PFSK-1 (cell line): ENCODE results near the gene SERPINI1.

Experiments
- FOXP2 ChIP-seq: optimal IDR thresholded peaks from 2 replicates; pipeline ENCODE3; 2011; ENCODE audit warnings: borderline replicate concordance, control low read depth, inconsistent platforms; ENCODE audit not compliant: insufficient read depth; ENCODE audit errors: extremely low read length, extremely low read depth
- POLR2AphosphoS5 ChIP-seq: IDR thresholded peaks from 2 replicates; pipeline ENCODE4 v1.6.1; 2012; ENCODE audit warnings: low read depth, mild to moderate bottlenecking, control low read depth, low read length, moderate library complexity
- REST ChIP-seq, 2 experiments: IDR thresholded peaks; 2 replicates each; pipeline versions ENCODE4 v1.6.1 to v1.8.0; 2011 to 2012; ENCODE audit warnings: low read depth in 2 of 2, low read length in 2 of 2, control low read depth in 1 of 2, inconsistent platforms in 1 of 2, mild to moderate bottlenecking in 1 of 2, moderate library complexity in 1 of 2; ENCODE audit not compliant: insufficient read depth in 1 of 2
- SIN3A ChIP-seq: IDR thresholded peaks from 2 replicates; pipeline ENCODE4 v1.6.1; 2012; ENCODE audit warnings: mild to moderate bottlenecking, low read length, moderate library complexity, borderline replicate concordance; ENCODE audit not compliant: insufficient read depth
- TAF1 ChIP-seq: IDR thresholded peaks from 2 replicates; pipeline ENCODE4 v1.6.1; 2012; ENCODE audit warnings: low read length, control low read depth, borderline replicate concordance; ENCODE audit not compliant: insufficient read depth

The SERPINI1 gene

GRCh38 chr3:167700926-167701325, 34.6 kb upstream of the SERPINI1 start:
- TF ChIP-seq REST (IDR thresholded peaks at IDR 0.05; ENCODE audit: insufficient read depth in 1 of 2, low read depth in 2 of 2, low read length in 2 of 2) = no peak
- no peak for TF ChIP-seq SIN3A
- no peak for TF ChIP-seq FOXP2
- TF ChIP-seq TAF1 = no peak
- no peak for TF ChIP-seq POLR2AphosphoS5

- TF ChIP-seq SIN3A (no peak), FOXP2 (no peak), TAF1 (no peak), REST (IDR thresholded peaks at IDR 0.05; ENCODE audit: insufficient read depth in 1 of 2, low read depth in 2 of 2, low read length in 2 of 2) (no peak), POLR2AphosphoS5 (no peak)
Measured at GRCh38 chr3:167705840-167706239, 29.7 kb upstream of the SERPINI1 start.

GRCh38 chr3:167709690-167710089, 25.8 kb upstream of the SERPINI1 start:
- TF ChIP-seq FOXP2 = no peak
- TF ChIP-seq SIN3A = no peak
- no peak for TF ChIP-seq POLR2AphosphoS5
- TF ChIP-seq TAF1 = no peak
- no peak for TF ChIP-seq REST (IDR thresholded peaks at IDR 0.05; ENCODE audit: insufficient read depth in 1 of 2, low read depth in 2 of 2, low read length in 2 of 2)

- TF ChIP-seq FOXP2 = no peak
- no peak for TF ChIP-seq REST (IDR thresholded peaks at IDR 0.05; ENCODE audit: insufficient read depth in 1 of 2, low read depth in 2 of 2, low read length in 2 of 2)
- no peak for TF ChIP-seq SIN3A
- no peak for TF ChIP-seq POLR2AphosphoS5
- TF ChIP-seq TAF1 = no peak
Measured at GRCh38 chr3:167710552-167710951, 25.0 kb upstream of the SERPINI1 start.

- TF ChIP-seq POLR2AphosphoS5 = no peak
- no peak for TF ChIP-seq SIN3A
- TF ChIP-seq TAF1 = no peak
- TF ChIP-seq REST (IDR thresholded peaks at IDR 0.05; ENCODE audit: insufficient read depth in 1 of 2, low read depth in 2 of 2, low read length in 2 of 2) = no peak
- TF ChIP-seq FOXP2 = no peak
Measured at GRCh38 chr3:167711439-167711838, 24.1 kb upstream of the SERPINI1 start.
